Lower leg skin (tissue), 4 donors: ENCODE data around the gene GNAI2. TPM values are rescaled to one million over a fixed set of nuclear protein-coding genes. Genes with fewer than 3 reads are reported as not detected.

Experiments used
- DNase-seq, 2 donors: peaks; one replicate each; pipeline ENCODE4 v3.0.0-alpha.2; 2019; ENCODE audit warnings: low spot score in 2 of 2
- H3K4me3 ChIP-seq: fragments of 200-600 bp; sonication (generic); 2 replicates; pipeline ENCODE4 v1.5.1; 2017; ENCODE audit warnings: mild to moderate bottlenecking, low read depth; ENCODE audit not compliant: poor library complexity, severe bottlenecking
- CTCF ChIP-seq, 3 donors: fragments of 450-650 bp; IDR thresholded peaks; one replicate each; pipeline ENCODE4 v1.5.1; 2016; ENCODE audit warnings: antibody characterized with exemption in 3 of 3, mild to moderate bottlenecking in 3 of 3, moderate library complexity in 2 of 3
- POLR2A ChIP-seq, 2 donors: fragments of 450-650 bp; IDR thresholded peaks; one replicate each; pipeline ENCODE4 v1.6.1; 2016 to 2017; ENCODE audit warnings: antibody characterized with exemption in 2 of 2, mild to moderate bottlenecking in 1 of 2, moderate library complexity in 1 of 2
- WGBS, 2 donors: methylation state at CpG; one replicate each; pipeline ENCODE4 v1.1.5; 2018; 5-methylcytosine and 5-hydroxymethylcytosine counted together
- intact Hi-C: fragments of 100-400 bp; cut with DNase I; formaldehyde crosslinking; loops from one replicate; pipeline ENCODE4 v1.15.0; 2023; ENCODE audit warnings: low total_unique reads
- total RNA-seq, 4 donors: library from RNA; depleted of rRNA; stranded (reverse); fragments of >200 nt; gene quantifications; one replicate each; pipeline ENCODE4 v1.1.0, GENCODE V29; 2016

Gene GNAI2
- total RNA-seq, 4 donors from 2014 or later = 56.5 to 123 (median 74.8) TPM

- TF ChIP-seq POLR2A (IDR thresholded peaks at IDR 0.05) (no peak), CTCF (IDR thresholded peaks at IDR 0.05) (no peak)
- intact Hi-C loops = no loop called here
- H3K4me3 ChIP-seq = no peak overlapping the region
- DNase-seq = no peak
- WGBS, 2 donors = 81 to 83% methylated on average over 5 of the region's 5 CpGs
These were observed 4.4 kb upstream of the GNAI2 start for GRCh38 chr3:50231581-50231980.

DNA sequence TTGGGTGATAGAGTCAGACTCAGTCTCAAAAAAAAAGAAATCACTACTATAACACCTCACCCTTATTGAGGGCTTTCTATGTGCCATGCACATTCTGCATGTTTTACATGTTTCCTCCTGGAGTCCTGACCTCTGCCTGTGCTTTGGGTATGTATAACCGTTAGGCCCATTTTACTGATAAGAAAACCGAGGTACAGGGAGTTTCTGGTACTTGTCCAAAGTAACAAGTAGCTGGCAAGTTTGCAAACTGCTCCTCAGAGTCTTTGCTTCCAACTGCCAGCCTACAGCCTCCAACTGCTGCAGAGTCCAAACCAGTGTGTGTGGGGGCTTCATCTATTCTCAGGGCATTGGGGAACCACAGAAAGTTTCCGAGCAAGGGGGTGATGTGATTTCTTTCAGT is 3.7 kb upstream of the GNAI2 start:
- 78 to 86% methylated on average over 3 of the region's 3 CpGs for WGBS, 2 donors
- DNase-seq = no peak
- intact Hi-C loops = no loop called here
- H3K4me3 ChIP-seq = no peak overlapping the region
- TF ChIP-seq POLR2A (IDR thresholded peaks at IDR 0.05) = no peak
- TF ChIP-seq CTCF (IDR thresholded peaks at IDR 0.05) = no peak

GRCh38 chr3:50233176-50233575 is 2.8 kb upstream of the GNAI2 start:
- no peak overlapping the region for H3K4me3 ChIP-seq
- intact Hi-C loops = no loop called here
- no peak for TF ChIP-seq CTCF (IDR thresholded peaks at IDR 0.05)
- TF ChIP-seq POLR2A (IDR thresholded peaks at IDR 0.05) = no peak
- 82 to 85% methylated on average over 4 of the region's 4 CpGs for WGBS, 2 donors
- no peak for DNase-seq

GRCh38 chr3:50236484-50237132 is 604 bp downstream of the GNAI2 start:
- TF ChIP-seq POLR2A (IDR thresholded peaks at IDR 0.05) (no peak), CTCF (IDR thresholded peaks at IDR 0.05) (no peak)
- H3K4me3 ChIP-seq = peak overlapping the region; percentile 65
- no peak for DNase-seq
- WGBS, 2 donors = 0 to 1% methylated on average over 11 to 13 of the region's 13 CpGs
- intact Hi-C loops = no loop called here

DNA sequence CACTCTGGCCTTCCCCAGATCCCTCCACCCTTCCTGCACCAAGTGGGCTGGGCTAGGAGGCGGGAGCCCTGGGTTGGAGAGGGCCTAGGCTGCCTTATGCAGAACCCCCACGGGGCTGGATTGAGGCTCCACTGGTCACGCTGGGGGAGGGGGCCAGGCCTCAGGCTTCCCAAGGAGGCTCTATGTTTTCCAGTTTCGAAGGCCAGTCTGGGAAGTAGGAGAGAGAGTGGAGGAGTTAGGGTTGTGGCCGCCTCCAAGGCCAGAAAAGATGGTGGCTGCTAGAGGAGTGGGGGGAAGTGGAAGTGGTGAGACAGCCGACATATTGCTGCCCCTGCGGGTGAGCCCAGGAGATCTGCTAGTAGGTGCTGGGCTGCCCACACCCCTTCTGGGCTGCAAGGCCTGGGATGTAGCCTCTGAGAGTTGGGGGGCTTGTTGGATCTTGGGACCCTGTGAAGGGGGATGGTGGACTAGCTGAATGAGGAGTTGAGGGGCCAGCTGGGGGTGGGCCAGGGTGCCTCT is 1.2 kb downstream of the GNAI2 start:
- TF ChIP-seq POLR2A (IDR thresholded peaks at IDR 0.05) (no peak), CTCF (IDR thresholded peaks at IDR 0.05) (no peak)
- H3K4me3 ChIP-seq = peak overlapping the region; percentile 65
- intact Hi-C loops = no loop called here
- 3 to 6% methylated on average over 7 of the region's 7 CpGs for WGBS, 2 donors
- DNase-seq = no peak
